Islet precursor cell (in vitro differentiated cells): ENCODE results near the gene SPATA33.
A peak's percentile ranks its signal among the peaks of the same experiment; 100 is the strongest.

Experiments
- DNase-seq: peaks from one replicate; pipeline ENCODE4 v3.0.0-alpha.2; 2018

Gene SPATA33

DNA sequence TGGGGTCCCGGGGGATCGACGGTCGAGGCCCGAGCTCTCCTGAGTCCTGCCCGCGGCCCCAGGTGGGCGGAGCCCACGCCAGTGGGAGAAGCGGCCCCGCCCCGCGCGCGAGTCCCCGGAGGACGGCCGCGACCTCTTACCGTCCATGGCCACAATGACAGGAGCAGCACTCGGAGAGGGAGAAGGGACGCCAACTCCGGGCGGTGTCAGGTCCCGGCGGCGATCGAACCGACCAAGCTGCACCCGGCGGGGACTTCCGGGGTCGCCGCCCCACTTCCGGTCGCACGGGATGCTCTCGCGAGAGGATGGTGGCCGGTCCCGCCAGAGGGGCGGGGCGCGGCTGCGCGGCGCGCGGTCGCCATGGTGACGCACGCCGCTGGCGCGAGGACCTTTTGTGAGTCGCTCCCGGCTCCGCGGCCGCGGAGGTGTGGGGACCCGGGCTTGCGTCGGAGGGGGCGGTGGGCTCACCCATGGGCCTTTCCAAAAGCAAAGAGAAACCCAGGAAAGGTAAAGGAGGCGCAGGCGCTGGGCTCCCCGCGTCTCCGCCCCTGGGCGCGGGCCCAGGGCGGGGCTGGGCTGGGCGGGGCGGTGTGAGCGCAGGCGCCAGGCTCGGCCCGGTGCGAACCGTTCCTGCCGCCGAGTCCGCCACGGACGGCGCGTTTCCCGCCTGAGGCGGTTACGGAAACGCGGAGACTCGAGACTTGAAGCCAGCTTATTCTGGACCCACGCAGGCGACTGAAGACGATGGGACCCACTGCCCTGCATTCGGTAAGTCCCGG is at the start of gene SPATA33, which contains the start of gene CHMP1A:
SPATA33 (plus strand) TSS at position 395 of the 779 bp plus-strand sequence; CDS start at position 471, 76 bp downstream.
CHMP1A (minus strand) TSS at position 267 of the 779 bp plus-strand sequence; CDS start at position 147, 120 bp downstream.
- peak; percentile 92 for DNase-seq

GRCh38 chr16:89607937-89608740 is 49.5 kb upstream of the SPATA33 start:
- no peak for DNase-seq

DNA sequence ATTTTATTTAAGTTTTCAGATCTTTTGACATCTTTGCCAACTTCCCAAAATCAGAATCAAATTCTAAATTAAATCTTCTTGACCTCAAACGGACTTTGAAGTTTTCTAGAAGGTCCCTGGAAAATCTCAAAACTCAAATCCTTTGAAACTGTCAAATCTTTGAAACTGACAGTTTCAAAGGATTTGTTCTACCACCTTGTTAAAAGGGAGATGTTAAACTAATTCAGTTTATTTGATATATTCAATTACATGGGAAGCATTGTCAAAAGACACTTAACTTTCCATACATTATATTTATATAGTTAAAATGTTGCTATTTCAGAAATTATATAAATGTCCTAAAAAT is 47.6 kb upstream of the SPATA33 start:
- no peak for DNase-seq

- DNase-seq: no peak
Observed at GRCh38 chr16:89612415-89613166, 45.0 kb upstream of the SPATA33 start.

- no peak for DNase-seq
Observed at GRCh38 chr16:89613231-89613953, 44.2 kb upstream of the SPATA33 start, which contains the start of gene DPEP1. Gene DPEP1 (plus strand): TSS chr16:89613642. CDS start chr16:89630411, 16,769 bp downstream.

- DNase-seq: no peak
Observed at GRCh38 chr16:89613954-89614459, 43.6 kb upstream of the SPATA33 start.

GRCh38 chr16:89615176-89615575 is 42.5 kb upstream of the SPATA33 start:
- DNase-seq: no peak

DNA sequence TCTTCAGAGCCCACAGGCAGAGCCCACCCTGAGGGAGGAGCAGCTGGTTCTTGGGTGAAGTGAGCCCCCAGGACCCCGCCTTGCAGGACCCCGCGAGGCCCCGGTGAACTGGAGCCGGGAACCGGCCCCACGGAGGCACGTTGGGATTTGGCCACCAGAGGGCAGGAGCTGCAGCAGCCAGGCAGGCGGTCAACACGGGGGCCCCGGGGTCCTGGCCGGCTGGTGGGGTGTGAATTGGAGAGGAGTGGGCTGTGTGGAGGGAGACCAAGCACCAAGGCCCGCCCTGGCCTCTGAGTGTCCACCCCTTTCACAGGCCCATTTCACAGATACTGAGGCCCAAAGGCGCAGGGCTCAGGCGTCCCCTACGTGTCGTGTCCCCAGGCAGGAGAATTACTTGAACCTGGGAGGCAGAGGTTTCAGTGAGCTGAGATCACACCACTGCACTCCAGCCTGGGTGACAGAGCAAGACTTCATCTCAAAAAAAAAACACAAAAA is 42.0 kb upstream of the SPATA33 start:
- peak; percentile 74 for DNase-seq

- DNase-seq: no peak
Observed at GRCh38 chr16:89616623-89617022, 41.0 kb upstream of the SPATA33 start.

DNA sequence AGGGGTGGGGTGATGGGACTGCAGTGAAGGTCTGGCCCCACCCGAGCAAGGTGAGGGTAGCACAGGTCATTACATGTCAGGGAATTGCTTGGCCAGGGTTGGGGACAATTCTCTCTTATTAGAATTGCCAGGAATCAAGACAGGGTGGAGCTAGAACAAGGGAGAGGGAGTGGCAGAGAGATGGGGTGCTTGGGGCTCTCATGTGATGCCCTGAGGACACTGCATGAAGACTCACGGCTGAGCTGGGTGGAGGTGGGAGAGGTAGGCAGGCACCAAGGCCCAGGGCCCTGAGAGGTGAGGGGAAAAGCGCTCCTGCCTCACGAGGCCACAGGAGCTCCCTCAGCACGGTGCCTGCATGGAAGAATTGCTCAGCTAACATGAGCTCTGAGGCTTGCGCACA is 40.6 kb upstream of the SPATA33 start:
- DNase-seq: no peak

GRCh38 chr16:89618109-89618998 is 39.3 kb upstream of the SPATA33 start:
- DNase-seq: no peak

DNA sequence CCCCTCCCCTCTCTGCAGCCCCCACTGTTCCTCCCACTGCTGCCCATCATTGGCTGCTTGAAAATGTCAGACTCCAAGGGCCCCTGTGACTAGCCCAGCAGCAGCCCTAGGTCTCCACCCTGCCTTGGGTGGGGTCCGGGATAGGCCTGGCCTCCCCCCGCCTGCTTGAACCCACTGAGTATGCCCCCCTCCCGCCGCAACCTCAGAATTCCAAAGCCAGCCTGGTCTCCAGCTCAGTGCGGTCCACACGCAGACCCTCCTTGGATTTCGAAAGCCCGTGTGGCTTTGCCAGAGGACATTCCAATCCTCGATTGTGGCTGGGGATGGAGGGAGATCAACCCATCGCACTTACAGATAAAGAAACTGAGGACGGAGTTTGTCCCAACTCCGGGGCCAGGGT is 37.8 kb upstream of the SPATA33 start:
- DNase-seq: no peak

DNA sequence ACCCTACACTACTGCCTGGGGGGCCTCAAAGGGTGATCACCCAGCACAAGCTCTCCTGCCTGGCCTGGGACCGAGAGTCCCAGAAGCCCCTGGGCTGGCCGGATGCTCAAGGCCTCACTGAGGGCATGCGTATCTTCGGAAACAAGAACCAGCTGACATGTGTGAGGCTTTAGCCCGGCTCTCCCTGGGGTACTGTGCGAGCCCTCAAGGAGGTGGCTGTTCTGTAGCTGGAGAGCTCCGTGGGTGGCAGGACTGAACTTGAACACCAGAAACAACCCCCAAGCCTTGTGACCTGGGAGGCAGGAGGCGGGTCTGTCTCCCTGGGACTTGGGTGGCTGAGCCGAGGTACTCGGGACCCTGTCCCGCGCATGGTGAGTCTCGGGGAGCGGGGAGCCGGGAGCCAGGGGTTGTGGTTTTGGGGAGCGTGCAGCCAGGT is 37.2 kb upstream of the SPATA33 start:
- DNase-seq: no peak

DNA sequence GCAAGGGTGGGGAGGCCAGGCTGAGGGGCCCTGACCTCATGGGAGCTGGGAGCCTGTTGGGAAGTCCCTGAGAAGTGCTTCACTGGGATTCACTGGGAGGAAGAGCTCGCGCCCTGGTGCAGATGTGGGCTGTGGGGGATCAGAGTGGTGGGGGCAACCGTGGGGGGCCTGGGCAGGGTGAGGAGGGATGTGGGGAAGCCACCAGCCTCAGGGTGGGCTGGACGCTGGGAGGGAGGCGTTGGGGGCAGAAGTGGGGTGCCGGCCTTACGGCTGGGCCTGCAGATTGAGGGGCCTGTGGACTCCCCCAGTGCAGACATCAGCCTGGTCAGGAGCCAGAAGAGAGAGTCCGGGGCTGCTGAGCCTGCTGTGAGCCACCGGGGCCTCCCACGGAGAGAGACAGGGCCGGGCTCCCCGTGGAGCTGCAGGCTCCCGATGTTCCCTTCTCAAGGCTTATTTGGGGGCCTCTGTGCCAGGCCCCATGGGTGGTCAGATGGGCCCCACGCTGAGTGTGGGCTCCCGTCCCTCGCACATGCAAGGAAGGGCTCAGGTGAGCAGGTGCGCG is 36.4 kb upstream of the SPATA33 start:
- no peak for DNase-seq

GRCh38 chr16:89621698-89622409 is 35.8 kb upstream of the SPATA33 start:
- no peak for DNase-seq

DNA sequence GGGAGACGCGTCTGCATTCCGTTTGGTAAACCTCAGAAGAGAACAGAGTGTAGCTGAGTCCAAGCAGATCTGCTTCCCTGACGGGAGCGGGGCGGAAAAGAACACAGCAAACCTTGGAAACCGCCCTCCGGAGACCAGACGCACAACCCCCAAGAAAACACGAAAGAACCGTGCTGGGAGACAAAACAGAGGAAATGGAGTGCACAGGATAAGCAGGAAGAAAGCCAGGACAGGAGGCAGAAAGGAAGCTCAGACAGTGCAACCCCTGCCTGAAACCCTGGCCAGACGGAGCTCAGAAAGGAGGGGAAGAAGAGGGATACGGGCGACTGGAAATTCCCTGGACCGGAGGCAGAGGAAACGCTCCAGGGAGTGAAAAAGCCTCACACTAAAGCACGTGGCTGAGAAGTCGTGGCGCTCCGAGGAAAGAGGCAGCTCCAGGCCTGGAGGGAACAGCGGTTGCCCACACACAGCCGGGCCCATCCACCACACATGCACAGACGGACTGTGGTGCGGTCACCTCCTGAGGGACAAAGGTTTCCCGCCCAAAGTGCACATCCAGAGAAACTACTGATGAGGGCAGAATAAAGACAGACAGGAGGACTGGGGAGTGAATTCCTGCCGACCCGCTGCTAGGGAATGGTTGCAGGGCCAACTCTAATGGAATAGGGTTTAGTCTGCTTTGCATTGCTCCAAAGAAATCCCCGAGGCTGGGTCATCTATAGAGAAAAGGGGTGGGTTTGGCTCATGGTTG is 34.0 kb upstream of the SPATA33 start:
- DNase-seq: no peak

DNA sequence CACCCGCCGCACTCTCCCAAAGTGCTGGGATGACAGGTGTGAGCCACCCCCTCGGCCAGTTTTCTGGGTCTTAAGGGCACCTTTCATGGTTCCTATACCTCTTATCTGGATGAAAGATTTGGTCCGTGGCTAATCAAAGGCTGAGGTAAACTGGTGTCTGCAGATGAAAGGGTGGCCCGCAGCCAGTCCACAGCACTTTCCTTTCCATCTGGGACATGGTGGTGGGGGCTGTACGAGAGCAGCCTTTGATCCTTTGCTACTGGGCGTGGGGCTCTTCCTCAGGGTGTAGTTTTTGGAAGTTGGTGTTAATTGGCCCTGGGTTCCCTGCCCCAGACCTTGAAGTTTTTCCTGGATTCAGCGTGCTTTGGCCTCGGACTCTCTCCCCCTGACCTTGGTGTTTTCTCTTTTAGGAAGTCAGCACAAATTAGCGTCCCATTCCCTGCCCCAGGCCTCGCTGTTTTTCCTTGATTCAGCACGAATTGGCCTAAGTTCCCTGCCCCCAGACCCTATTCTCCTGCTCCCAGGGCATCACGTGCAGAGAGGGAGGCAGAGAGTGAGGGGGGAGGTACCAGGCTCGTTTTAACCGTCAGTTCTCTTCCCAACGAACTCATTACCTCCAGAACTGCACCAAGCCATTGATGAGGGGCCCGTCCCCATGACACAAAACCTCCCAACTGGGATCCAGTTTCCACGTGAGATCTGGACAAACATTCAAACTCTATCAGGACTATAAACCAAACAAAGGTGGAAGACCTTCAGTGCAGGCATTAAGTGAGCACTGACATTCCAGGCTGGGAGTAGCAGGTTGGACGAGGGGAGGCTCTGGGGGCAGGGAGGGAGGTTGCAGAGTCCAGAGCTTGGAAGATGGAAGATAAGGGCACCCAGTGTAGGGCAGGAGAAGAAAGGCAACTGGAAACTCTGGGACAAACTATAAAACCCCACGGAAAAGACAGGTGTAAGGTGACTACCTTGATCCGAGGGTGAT is 32.6 kb upstream of the SPATA33 start:
- no peak for DNase-seq
